BE2C (cell line): ENCODE results near the gene GPSM1.

Source experiments
- DNase-seq: peaks from one replicate; pipeline ENCODE4 v3.0.0-alpha.2; 2020
- H3K27me3 ChIP-seq: fragments of 250-450 bp; sonication (Bioruptor Pico); 2 replicates; pipeline ENCODE4 v1.5.1; 2020; ENCODE audit warnings: mild to moderate bottlenecking
- H3K36me3 ChIP-seq: fragments of 250-450 bp; sonication (Bioruptor Pico); 2 replicates; pipeline ENCODE4 v1.5.1; 2020; ENCODE audit warnings: mild to moderate bottlenecking
- H3K4me1 ChIP-seq: fragments of 250-450 bp; sonication (Bioruptor Pico); 2 replicates; pipeline ENCODE4 v1.5.1; 2020
- H3K4me3 ChIP-seq: 2 replicates; pipeline ENCODE4 v1.5.1; 2011; ENCODE audit warnings: low read depth, low read length
- H3K9me3 ChIP-seq: fragments of 250-450 bp; sonication (Bioruptor Pico); 2 replicates; pipeline ENCODE4 v1.5.1; 2020
- CTCF ChIP-seq: IDR thresholded peaks from 2 replicates; pipeline ENCODE4 v1.5.1; 2012; ENCODE audit warnings: mild to moderate bottlenecking, low read depth, low read length

Gene GPSM1

GRCh38 chr9:136313111-136314055 lies 14.0 kb upstream of the GPSM1 start:
- DNase-seq, result no peak
- H3K36me3 ChIP-seq, result no peaks in the 10 kb centered on the region
- no peak for TF ChIP-seq CTCF
- H3K9me3 ChIP-seq, result peaks cover 13% of the 10 kb centered on the region
- no peak overlapping the region for H3K4me3 ChIP-seq
- peaks cover 9% of the 10 kb centered on the region for H3K4me1 ChIP-seq
- H3K27me3 ChIP-seq, result no peaks in the 10 kb centered on the region

GRCh38 chr9:136314056-136314416 lies 13.3 kb upstream of the GPSM1 start:
- H3K36me3 ChIP-seq, result no peaks in the 10 kb centered on the region

GRCh38 chr9:136314944-136315343 lies 12.4 kb upstream of the GPSM1 start:
- peaks cover 4% of the 10 kb centered on the region for H3K4me1 ChIP-seq
- H3K9me3 ChIP-seq, result peaks cover 13% of the 10 kb centered on the region
- DNase-seq, result no peak
- no peak overlapping the region for H3K4me3 ChIP-seq
- no peaks in the 10 kb centered on the region for H3K36me3 ChIP-seq
- no peak for TF ChIP-seq CTCF
- no peaks in the 10 kb centered on the region for H3K27me3 ChIP-seq

More at GRCh38 chr9:136314056-136314416, 13.3 kb upstream of the GPSM1 start:
- H3K27me3 ChIP-seq, result no peaks in the 10 kb centered on the region
- peaks cover 9% of the 10 kb centered on the region for H3K4me1 ChIP-seq
- DNase-seq, result no peak
- no peak overlapping the region for H3K4me3 ChIP-seq
- no peak for TF ChIP-seq CTCF
- peaks cover 13% of the 10 kb centered on the region for H3K9me3 ChIP-seq

- DNase-seq, result no peak
- H3K27me3 ChIP-seq, result no peaks in the 10 kb centered on the region
- no peaks in the 10 kb centered on the region for H3K36me3 ChIP-seq
- H3K9me3 ChIP-seq, result peaks cover 13% of the 10 kb centered on the region
- H3K4me3 ChIP-seq, result no peak overlapping the region
- no peaks in the 10 kb centered on the region for H3K4me1 ChIP-seq
- no peak for TF ChIP-seq CTCF
These were observed 11.0 kb upstream of the GPSM1 start for GRCh38 chr9:136316271-136316751.

- TF ChIP-seq CTCF, result no peak
- Histone ChIP-seq H3K27me3 (no peaks in the 10 kb centered on the region), H3K4me3 (no peak overlapping the region), H3K36me3 (no peaks in the 10 kb centered on the region), H3K4me1 (no peaks in the 10 kb centered on the region), H3K9me3 (peaks cover 13% of the 10 kb centered on the region)
- no peak for DNase-seq
These were observed 10.3 kb upstream of the GPSM1 start for GRCh38 chr9:136316896-136317676.
